Ishikawa (cell line): ENCODE measurements around the gene TTLL10.

Source experiments
- CEBPB ChIP-seq: IDR thresholded peaks from 2 replicates; pipeline ENCODE4 v1.6.1; 2012
- CREB1 ChIP-seq: IDR thresholded peaks from 2 replicates; pipeline ENCODE4 v1.6.1; 2012; ENCODE audit warnings: low read depth
- EGR1 ChIP-seq: IDR thresholded peaks from 2 replicates; pipeline ENCODE4 v1.6.1; 2012
- EP300 ChIP-seq: IDR thresholded peaks from 2 replicates; pipeline ENCODE4 v1.6.1; 2012; ENCODE audit warnings: borderline replicate concordance
- FOXM1 ChIP-seq: IDR thresholded peaks from 2 replicates; pipeline ENCODE4 v1.6.1; 2012; ENCODE audit warnings: low read depth, borderline replicate concordance
- MAX ChIP-seq: IDR thresholded peaks from 2 replicates; pipeline ENCODE4 v1.6.1; 2012
- NFIC ChIP-seq: IDR thresholded peaks from 2 replicates; pipeline ENCODE4 v1.6.1; 2012
- RAD21 ChIP-seq: IDR thresholded peaks from 2 replicates; pipeline ENCODE4 v1.6.1; 2012; ENCODE audit warnings: low read depth
- REST ChIP-seq: IDR thresholded peaks from 2 replicates; pipeline ENCODE4 v1.6.1; 2012; ENCODE audit warnings: low read depth, mild to moderate bottlenecking
- TAF1 ChIP-seq: IDR thresholded peaks from 2 replicates; pipeline ENCODE4 v1.6.1; 2012; ENCODE audit warnings: low read depth, mild to moderate bottlenecking
- TCF12 ChIP-seq: IDR thresholded peaks from 2 replicates; pipeline ENCODE4 v1.6.1; 2012; ENCODE audit warnings: low read depth
- TEAD4 ChIP-seq: IDR thresholded peaks from 2 replicates; pipeline ENCODE4 v1.6.1; 2012
- USF1 ChIP-seq: IDR thresholded peaks from 2 replicates; pipeline ENCODE4 v1.6.1; 2012
- YY1 ChIP-seq: IDR thresholded peaks from 2 replicates; pipeline ENCODE4 v1.6.1; 2012; ENCODE audit warnings: low read depth
- ZBTB7A ChIP-seq: IDR thresholded peaks from 2 replicates; pipeline ENCODE4 v1.6.1; 2012; ENCODE audit warnings: low read depth

TTLL10 gene

GRCh38 chr1:1173793-1174415 is at the start of gene TTLL10:
Gene TTLL10, plus strand, starts transcription at chr1:1173880. Its CDS starts 5,336 bp downstream, at chr1:1179216.
- no peak for TF ChIP-seq ZBTB7A
- no peak for TF ChIP-seq CEBPB
- no peak for TF ChIP-seq REST
- TF ChIP-seq EGR1 = no peak
- no peak for TF ChIP-seq NFIC
- TF ChIP-seq TAF1 = no peak
- no peak for TF ChIP-seq MAX
- no peak for TF ChIP-seq YY1
- no peak for TF ChIP-seq EP300
- TF ChIP-seq CREB1 = no peak
- TF ChIP-seq RAD21 = no peak
- no peak for TF ChIP-seq TEAD4
- TF ChIP-seq USF1 = no peak
- no peak for TF ChIP-seq TCF12

GRCh38 chr1:1124508-1124785 is 49.2 kb upstream of the TTLL10 start:
- no peak for TF ChIP-seq TCF12
- no peak for TF ChIP-seq FOXM1

DNA sequence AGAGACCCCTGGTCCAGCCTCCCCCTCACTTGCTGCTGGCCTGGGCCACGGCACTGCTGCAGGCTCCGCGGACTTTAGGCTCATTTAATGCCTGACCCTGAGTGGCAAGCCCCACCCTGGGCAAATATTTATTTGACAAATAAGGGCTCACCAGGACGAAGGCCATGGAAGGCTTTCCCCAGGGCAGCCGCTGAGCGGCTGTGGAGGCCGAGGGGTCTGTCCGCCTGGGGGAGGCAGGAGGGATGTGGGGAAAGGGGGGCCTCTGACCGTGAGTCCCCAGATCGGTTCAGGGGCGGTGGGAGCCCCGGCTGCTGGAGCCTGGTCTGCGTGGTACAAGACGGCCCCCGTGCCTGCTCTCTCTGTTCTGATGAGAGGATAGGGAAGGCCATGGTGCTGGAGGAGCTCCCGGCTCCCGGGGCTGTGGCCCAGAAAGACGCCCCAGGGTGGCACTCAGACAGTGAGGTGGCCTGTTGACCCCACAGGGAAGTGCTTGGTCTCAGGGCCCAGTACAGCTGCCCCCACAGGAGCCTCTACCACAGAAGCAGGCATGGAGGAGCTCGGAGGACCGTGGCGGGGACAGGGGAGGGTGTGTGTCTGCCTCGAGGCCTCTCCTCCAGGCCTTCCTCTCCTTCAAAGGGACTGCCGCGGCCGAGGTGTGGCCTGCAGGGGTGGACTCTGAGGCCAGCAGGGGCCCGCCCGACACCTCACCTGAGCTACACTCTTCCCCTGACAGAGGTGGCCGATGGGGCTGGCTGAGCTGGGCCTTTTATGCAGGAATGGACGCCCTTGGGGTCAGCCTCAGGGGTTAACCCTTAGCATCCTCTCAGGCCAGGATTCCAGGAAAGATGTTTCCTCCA is 48.7 kb upstream of the TTLL10 start:
- no peak for TF ChIP-seq TCF12
- no peak for TF ChIP-seq EP300
- no peak for TF ChIP-seq EGR1
- TF ChIP-seq TAF1 = no peak
- no peak for TF ChIP-seq TEAD4
- TF ChIP-seq YY1 = no peak
- no peak for TF ChIP-seq ZBTB7A
- TF ChIP-seq REST = no peak
- no peak for TF ChIP-seq USF1
- no peak for TF ChIP-seq MAX

GRCh38 chr1:1125945-1126344 is 47.7 kb upstream of the TTLL10 start:
- TF ChIP-seq MAX = no peak
- TF ChIP-seq FOXM1 = no peak
- TF ChIP-seq ZBTB7A = no peak
- no peak for TF ChIP-seq USF1
- no peak for TF ChIP-seq TEAD4
- no peak for TF ChIP-seq RAD21
- TF ChIP-seq EP300 = no peak

DNA sequence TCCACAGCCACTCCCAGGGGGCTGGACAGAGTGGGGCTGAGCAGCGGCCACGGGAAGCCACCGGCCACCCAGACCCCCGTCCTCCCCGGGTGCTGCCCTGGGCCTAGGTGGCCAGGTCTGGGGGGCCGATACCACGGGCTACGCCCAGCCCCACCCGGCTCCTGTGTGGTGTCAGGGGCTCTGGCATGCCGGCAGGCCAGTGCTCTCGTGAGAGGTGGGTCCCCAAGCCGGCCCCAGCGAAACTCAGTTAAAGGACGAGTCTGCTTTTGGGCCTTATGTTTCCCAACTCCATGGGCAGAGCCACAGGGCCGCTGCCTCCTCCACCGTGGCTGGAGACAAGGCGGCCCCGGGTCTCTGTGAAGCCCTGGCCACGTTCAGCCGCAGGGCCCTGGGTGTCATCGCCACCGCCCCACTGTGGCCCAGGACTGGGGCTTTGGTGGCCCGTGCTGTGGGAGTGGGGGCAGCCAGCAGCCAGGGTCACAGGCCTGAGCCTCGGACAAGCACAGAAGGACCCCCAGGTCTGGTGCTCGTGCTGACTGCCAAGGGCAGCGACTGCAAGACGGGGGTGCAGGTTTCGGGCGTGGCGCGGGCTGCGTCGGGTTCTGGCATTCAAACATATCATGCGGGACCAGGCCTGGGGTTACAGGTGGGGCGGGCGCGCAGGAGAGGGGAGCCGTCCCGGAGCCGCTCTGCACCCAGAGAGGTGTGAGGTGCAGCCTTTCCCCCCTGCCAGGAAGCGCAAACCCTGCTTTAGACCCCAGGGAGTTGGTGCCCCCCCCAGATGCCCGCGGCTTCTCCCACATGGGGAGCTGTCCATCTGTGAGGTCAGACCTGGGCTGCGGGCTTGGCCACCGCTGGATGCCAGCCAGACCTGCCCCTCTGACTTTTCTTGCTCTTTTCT is 45.9 kb upstream of the TTLL10 start:
- TF ChIP-seq CREB1 (no peak), NFIC (no peak), EGR1 (no peak), CEBPB (no peak), TCF12 (no peak), FOXM1 (no peak), EP300 (no peak), TEAD4 (no peak), YY1 (no peak), RAD21 (no peak), REST (no peak), USF1 (no peak), ZBTB7A (no peak), TAF1 (no peak), MAX (no peak)
